Progenitor cell of endocrine pancreas (in vitro differentiated cells): ENCODE data around the gene PTPRD. TPM values are rescaled to one million over a fixed set of nuclear protein-coding genes. Genes with fewer than 3 reads are reported as not detected.

ENCODE experiments used
- DNase-seq: peaks from one replicate; pipeline ENCODE4 v3.0.0; 2021; ENCODE audit warnings: low spot score; ENCODE audit not compliant: unreplicated experiment
- H3K27ac Mint-ChIP-seq: 2 replicates; pipeline ENCODE4 v1.8.0; 2021; ENCODE audit warnings: mild to moderate bottlenecking, moderate library complexity, mixed read lengths
- H3K27me3 Mint-ChIP-seq: 2 replicates; pipeline ENCODE4 v1.8.0; 2021; ENCODE audit warnings: mixed read lengths
- H3K36me3 Mint-ChIP-seq: 2 replicates; pipeline ENCODE4 v1.8.0; 2022; ENCODE audit warnings: mixed read lengths; ENCODE audit not compliant: insufficient read depth
- H3K4me1 Mint-ChIP-seq: 2 replicates; pipeline ENCODE4 v1.8.0; 2021; ENCODE audit warnings: low read depth, mixed read lengths
- H3K4me3 Mint-ChIP-seq: 2 replicates; pipeline ENCODE4 v1.8.0; 2021; ENCODE audit warnings: low read depth, mild to moderate bottlenecking, moderate library complexity, mixed read lengths
- H3K9me3 Mint-ChIP-seq: 2 replicates; pipeline ENCODE4 v1.8.0; 2021; ENCODE audit warnings: low read depth, mixed read lengths
- CTCF ChIP-seq: fragments of 200-600 bp; sonication (generic); IDR thresholded peaks from one replicate; pipeline ENCODE4 v1.5.0; 2021; ENCODE audit warnings: antibody characterized with exemption, mild to moderate bottlenecking; ENCODE audit not compliant: unreplicated experiment
- total RNA-seq: library from RNA; stranded (reverse); gene quantifications from 2 replicates; pipeline ENCODE4 v1.2.1, GENCODE V29; 2021

The PTPRD gene
- total RNA-seq, 1 donor from 2014 or later: 124 TPM

GRCh38 chr9:9186086-9186485, 1426.7 kb downstream of the PTPRD start:
- TF ChIP-seq CTCF: no peak
- no peak for DNase-seq
- H3K4me3 Mint-ChIP-seq: no peak overlapping the region
- no peaks in the 10 kb centered on the region for H3K27me3 Mint-ChIP-seq
- no peaks in the 10 kb centered on the region for H3K4me1 Mint-ChIP-seq
- H3K9me3 Mint-ChIP-seq: no peaks in the 10 kb centered on the region
- H3K27ac Mint-ChIP-seq: no peak overlapping the region
- no peaks in the 10 kb centered on the region for H3K36me3 Mint-ChIP-seq

- no peak overlapping the region for H3K27ac Mint-ChIP-seq
- H3K4me1 Mint-ChIP-seq: no peaks in the 10 kb centered on the region
- no peak for TF ChIP-seq CTCF
- no peaks in the 10 kb centered on the region for H3K9me3 Mint-ChIP-seq
- DNase-seq: no peak
- H3K36me3 Mint-ChIP-seq: no peaks in the 10 kb centered on the region
- no peak overlapping the region for H3K4me3 Mint-ChIP-seq
- H3K27me3 Mint-ChIP-seq: no peaks in the 10 kb centered on the region
These were observed 1430.4 kb downstream of the PTPRD start for GRCh38 chr9:9182431-9182830.

- Mint-ChIP-seq H3K9me3 (no peaks in the 10 kb centered on the region), H3K4me3 (no peak overlapping the region), H3K36me3 (no peaks in the 10 kb centered on the region), H3K4me1 (peaks cover 7% of the 10 kb centered on the region), H3K27me3 (no peaks in the 10 kb centered on the region), H3K27ac (no peak overlapping the region)
- DNase-seq: no peak
- no peak for TF ChIP-seq CTCF
These were observed 1435.7 kb downstream of the PTPRD start for GRCh38 chr9:9177081-9177480.

- H3K9me3 Mint-ChIP-seq: no peaks in the 10 kb centered on the region
- no peaks in the 10 kb centered on the region for H3K27me3 Mint-ChIP-seq
- no peak overlapping the region for H3K4me3 Mint-ChIP-seq
- no peaks in the 10 kb centered on the region for H3K36me3 Mint-ChIP-seq
- DNase-seq: no peak
- no peak overlapping the region for H3K27ac Mint-ChIP-seq
- peaks cover 22% of the 10 kb centered on the region for H3K4me1 Mint-ChIP-seq
- TF ChIP-seq CTCF: no peak
These were observed 1438.4 kb downstream of the PTPRD start for GRCh38 chr9:9174358-9174757.

GRCh38 chr9:9173264-9173663, 1439.5 kb downstream of the PTPRD start:
- H3K4me3 Mint-ChIP-seq: no peak overlapping the region
- H3K27ac Mint-ChIP-seq: no peak overlapping the region

More at GRCh38 chr9:9173264-9173663, 1439.5 kb downstream of the PTPRD start:
- Mint-ChIP-seq H3K27me3 (no peaks in the 10 kb centered on the region), H3K4me1 (peaks cover 22% of the 10 kb centered on the region), H3K9me3 (no peaks in the 10 kb centered on the region), H3K36me3 (no peaks in the 10 kb centered on the region)
- no peak for DNase-seq
- no peak for TF ChIP-seq CTCF
